ENCODE data around the gene FBN2.

FBN2 gene

DNA sequence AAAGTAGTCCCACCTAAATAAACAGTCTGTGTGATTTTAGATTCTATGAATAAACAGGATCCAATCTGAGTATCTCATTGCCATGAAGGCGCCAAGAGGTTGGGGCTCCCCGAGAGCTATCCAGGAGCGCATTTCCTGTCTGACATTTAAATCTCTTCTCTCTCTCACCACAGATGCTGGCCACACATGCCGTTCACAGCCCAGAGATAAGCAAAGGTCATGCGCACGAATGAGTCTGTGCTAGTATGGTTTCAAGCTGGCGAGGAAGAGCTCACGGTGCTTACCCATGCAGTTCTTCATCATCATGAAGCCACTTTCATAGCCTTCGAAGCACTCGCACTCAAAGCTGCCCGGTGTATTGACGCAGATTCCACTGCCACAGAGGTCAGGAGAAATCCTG is 199.4 kb downstream of the FBN2 start (continued):
- TF ChIP-seq, protein P1, sequence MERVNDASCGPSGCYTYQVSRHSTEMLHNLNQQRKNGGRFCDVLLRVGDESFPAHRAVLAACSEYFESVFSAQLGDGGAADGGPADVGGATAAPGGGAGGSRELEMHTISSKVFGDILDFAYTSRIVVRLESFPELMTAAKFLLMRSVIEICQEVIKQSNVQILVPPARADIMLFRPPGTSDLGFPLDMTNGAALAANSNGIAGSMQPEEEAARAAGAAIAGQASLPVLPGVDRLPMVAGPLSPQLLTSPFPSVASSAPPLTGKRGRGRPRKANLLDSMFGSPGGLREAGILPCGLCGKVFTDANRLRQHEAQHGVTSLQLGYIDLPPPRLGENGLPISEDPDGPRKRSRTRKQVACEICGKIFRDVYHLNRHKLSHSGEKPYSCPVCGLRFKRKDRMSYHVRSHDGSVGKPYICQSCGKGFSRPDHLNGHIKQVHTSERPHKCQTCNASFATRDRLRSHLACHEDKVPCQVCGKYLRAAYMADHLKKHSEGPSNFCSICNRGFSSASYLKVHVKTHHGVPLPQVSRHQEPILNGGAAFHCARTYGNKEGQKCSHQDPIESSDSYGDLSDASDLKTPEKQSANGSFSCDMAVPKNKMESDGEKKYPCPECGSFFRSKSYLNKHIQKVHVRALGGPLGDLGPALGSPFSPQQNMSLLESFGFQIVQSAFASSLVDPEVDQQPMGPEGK (CRISPR knock-in tag; IDR thresholded peaks at IDR 0.05; ENCODE audit: borderline replicate concordance) = no peak
- TF ChIP-seq SNAI2 (CRISPR knock-in tag; IDR thresholded peaks at IDR 0.05) (no peak), CSDC2 (CRISPR knock-in tag; IDR thresholded peaks at IDR 0.05) (no peak), OSR1 (CRISPR knock-in tag; IDR thresholded peaks at IDR 0.05) (no peak)
- TF ChIP-seq, protein P2, sequence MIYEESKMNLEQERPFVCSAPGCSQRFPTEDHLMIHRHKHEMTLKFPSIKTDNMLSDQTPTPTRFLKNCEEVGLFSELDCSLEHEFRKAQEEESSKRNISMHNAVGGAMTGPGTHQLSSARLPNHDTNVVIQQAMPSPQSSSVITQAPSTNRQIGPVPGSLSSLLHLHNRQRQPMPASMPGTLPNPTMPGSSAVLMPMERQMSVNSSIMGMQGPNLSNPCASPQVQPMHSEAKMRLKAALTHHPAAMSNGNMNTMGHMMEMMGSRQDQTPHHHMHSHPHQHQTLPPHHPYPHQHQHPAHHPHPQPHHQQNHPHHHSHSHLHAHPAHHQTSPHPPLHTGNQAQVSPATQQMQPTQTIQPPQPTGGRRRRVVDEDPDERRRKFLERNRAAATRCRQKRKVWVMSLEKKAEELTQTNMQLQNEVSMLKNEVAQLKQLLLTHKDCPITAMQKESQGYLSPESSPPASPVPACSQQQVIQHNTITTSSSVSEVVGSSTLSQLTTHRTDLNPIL (CRISPR knock-in tag; IDR thresholded peaks at IDR 0.05; ENCODE audit: low read depth) = no peak

DNA sequence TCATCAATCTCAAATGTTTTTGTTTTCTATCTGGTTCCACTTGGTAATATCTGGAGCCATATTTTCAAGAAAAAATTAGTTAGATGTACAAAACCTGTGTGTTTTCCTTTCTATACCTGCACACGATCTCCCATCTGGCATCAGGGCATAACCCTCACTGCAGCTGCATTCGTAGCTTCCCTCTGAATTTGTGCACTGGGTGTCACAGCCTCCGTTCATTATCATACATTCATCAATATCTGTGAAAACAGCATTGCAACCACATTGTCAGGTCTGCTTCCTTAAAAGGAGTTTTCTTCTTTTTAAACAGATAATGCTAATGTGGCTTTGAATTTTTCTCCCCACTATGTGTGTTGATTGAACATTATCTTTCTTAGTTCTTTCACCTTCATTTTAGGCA is 202.7 kb downstream of the FBN2 start:
- no peak for ATAC-seq

DNA sequence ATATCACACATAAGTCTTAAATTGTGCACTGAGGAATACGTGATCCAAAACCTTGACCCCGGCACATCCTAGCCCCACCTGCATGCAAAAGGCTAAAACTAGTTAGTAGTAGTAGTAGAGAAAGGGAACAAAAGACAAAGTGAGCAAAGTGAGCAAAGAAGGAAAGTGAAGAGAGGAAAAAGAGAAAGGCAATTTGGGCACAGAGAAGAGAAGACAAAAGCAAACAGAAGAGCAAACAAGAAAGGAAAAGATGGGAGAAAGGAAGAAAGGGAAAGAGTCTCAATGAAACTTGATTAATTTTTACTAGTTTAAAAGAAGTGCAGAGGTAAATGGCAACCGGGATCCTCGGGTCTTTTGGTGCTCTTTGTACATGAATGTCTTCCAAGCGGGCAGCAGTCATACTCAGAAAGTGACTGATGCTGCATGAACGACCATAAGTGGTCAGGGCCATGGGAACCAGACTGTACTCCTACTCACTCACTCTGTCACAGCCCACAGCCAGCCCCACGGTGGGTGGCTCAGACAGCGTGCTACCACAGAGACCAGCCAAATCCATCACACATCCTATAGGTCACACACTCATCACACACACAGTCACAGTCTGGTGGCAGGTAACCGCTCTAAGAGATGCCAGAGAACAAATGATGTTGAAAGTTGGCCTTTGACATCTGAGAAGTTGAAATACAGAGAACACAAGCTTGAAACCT is 203.9 kb downstream of the FBN2 start:
- ATAC-seq = no peak
- TF ChIP-seq OSR1 (CRISPR knock-in tag; IDR thresholded peaks at IDR 0.05) (no peak), ESRRG (CRISPR knock-in tag; IDR thresholded peaks at IDR 0.05) (no peak), ZFP30 (CRISPR knock-in tag; IDR thresholded peaks at IDR 0.05) (no peak), ZNF70 (CRISPR knock-in tag; IDR thresholded peaks at IDR 0.05) (no peak), CSDC2 (CRISPR knock-in tag; IDR thresholded peaks at IDR 0.05) (no peak), ZC3H10 (CRISPR knock-in tag; IDR thresholded peaks at IDR 0.05) (no peak), RARB (CRISPR knock-in tag; IDR thresholded peaks at IDR 0.05) (no peak), ZNF8 (CRISPR knock-in tag; IDR thresholded peaks at IDR 0.05) (no peak), PPARA (CRISPR knock-in tag; IDR thresholded peaks at IDR 0.05; ENCODE audit: borderline replicate concordance) (no peak), ISL1 (CRISPR knock-in tag; IDR thresholded peaks at IDR 0.05) (no peak), ZNF565 (CRISPR knock-in tag; conservative IDR thresholded peaks at IDR 0.05; ENCODE audit: low read depth) (no peak), BACH2 (CRISPR knock-in tag; IDR thresholded peaks at IDR 0.05; ENCODE audit: borderline replicate concordance) (no peak), GLIS3 (CRISPR knock-in tag; IDR thresholded peaks at IDR 0.05) (no peak)
- TF ChIP-seq, protein P1 (CRISPR knock-in tag; IDR thresholded peaks at IDR 0.05; ENCODE audit: borderline replicate concordance) = no peak
- TF ChIP-seq, protein P3, sequence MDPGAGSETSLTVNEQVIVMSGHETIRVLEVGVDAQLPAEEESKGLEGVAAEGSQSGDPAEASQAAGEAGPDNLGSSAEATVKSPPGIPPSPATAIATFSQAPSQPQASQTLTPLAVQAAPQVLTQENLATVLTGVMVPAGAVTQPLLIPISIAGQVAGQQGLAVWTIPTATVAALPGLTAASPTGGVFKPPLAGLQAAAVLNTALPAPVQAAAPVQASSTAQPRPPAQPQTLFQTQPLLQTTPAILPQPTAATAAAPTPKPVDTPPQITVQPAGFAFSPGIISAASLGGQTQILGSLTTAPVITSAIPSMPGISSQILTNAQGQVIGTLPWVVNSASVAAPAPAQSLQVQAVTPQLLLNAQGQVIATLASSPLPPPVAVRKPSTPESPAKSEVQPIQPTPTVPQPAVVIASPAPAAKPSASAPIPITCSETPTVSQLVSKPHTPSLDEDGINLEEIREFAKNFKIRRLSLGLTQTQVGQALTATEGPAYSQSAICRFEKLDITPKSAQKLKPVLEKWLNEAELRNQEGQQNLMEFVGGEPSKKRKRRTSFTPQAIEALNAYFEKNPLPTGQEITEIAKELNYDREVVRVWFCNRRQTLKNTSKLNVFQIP (CRISPR knock-in tag; IDR thresholded peaks at IDR 0.05; ENCODE audit: borderline replicate concordance, low read depth) = no peak
- TF ChIP-seq, protein P2 (CRISPR knock-in tag; IDR thresholded peaks at IDR 0.05; ENCODE audit: low read depth) = no peak
- TF ChIP-seq, protein P4, sequence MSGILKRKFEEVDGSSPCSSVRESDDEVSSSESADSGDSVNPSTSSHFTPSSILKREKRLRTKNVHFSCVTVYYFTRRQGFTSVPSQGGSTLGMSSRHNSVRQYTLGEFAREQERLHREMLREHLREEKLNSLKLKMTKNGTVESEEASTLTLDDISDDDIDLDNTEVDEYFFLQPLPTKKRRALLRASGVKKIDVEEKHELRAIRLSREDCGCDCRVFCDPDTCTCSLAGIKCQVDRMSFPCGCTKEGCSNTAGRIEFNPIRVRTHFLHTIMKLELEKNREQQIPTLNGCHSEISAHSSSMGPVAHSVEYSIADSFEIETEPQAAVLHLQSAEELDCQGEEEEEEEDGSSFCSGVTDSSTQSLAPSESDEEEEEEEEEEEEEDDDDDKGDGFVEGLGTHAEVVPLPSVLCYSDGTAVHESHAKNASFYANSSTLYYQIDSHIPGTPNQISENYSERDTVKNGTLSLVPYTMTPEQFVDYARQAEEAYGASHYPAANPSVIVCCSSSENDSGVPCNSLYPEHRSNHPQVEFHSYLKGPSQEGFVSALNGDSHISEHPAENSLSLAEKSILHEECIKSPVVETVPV (CRISPR knock-in tag; IDR thresholded peaks at IDR 0.05) = no peak

More for the DNA sequence above, 202.7 kb downstream of the FBN2 start:
- TF ChIP-seq ARNTL (CRISPR knock-in tag; IDR thresholded peaks at IDR 0.05; ENCODE audit: borderline replicate concordance, low read depth) (no peak), SNAI2 (CRISPR knock-in tag; IDR thresholded peaks at IDR 0.05) (no peak), RARB (CRISPR knock-in tag; IDR thresholded peaks at IDR 0.05) (no peak), ZFP30 (CRISPR knock-in tag; IDR thresholded peaks at IDR 0.05) (no peak)
- TF ChIP-seq, protein P1 (CRISPR knock-in tag; IDR thresholded peaks at IDR 0.05; ENCODE audit: borderline replicate concordance) = no peak

Measured in SK-N-SH treated with all-trans-retinoic acid at 6 μM for 48 hours (cell line).